ENCODE data around the gene MTURN. TPM values are rescaled to one million over a fixed set of nuclear protein-coding genes. Genes with fewer than 3 reads are reported as not detected.
A peak's percentile ranks its signal among the peaks of the same experiment; 100 is the strongest.

Gene MTURN
- total and polyA plus RNA-seq, 4 donors: 13.5 to 79.6 (median 23.0) TPM

DNA sequence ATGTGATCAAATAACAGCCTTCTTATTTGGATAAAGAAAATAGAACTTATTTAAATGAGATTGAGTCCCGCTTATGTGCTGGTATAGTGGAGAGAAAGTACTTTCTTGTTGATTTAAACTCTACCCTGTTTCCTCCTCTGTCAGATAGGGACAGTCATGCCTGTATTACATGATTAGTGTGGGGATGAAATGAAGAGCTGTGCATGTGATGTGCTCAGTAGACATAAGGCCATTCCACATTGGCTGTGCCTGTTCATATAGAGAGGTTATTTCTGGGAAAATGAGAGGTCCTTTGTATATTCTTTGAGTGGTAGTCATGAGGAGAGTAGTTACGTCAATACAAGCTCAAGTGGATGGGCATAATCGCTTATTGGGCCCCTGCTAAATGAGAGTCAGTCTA, 5.7 kb downstream of the MTURN start:
- DNase-seq: no peak
- no peak overlapping the region for H3K27ac ChIP-seq (ENCODE audit: low read depth in 1 of 2, low read length in 1 of 2)
- H3K36me3 ChIP-seq (ENCODE audit: control insufficient read depth in 4 of 4, insufficient read depth in 4 of 4, low read length in 4 of 4): peaks cover 0 to 3% (median 0%) of the 10 kb centered on the region in 4 donors
- H3K9me3 ChIP-seq (ENCODE audit: control insufficient read depth in 4 of 4, insufficient read depth in 3 of 4, low read length in 3 of 4): no peaks in the 10 kb centered on the region
- 74 to 87% methylated on average over 3 of the region's 3 CpGs for WGBS, 2 donors
- TF ChIP-seq, protein P1, sequence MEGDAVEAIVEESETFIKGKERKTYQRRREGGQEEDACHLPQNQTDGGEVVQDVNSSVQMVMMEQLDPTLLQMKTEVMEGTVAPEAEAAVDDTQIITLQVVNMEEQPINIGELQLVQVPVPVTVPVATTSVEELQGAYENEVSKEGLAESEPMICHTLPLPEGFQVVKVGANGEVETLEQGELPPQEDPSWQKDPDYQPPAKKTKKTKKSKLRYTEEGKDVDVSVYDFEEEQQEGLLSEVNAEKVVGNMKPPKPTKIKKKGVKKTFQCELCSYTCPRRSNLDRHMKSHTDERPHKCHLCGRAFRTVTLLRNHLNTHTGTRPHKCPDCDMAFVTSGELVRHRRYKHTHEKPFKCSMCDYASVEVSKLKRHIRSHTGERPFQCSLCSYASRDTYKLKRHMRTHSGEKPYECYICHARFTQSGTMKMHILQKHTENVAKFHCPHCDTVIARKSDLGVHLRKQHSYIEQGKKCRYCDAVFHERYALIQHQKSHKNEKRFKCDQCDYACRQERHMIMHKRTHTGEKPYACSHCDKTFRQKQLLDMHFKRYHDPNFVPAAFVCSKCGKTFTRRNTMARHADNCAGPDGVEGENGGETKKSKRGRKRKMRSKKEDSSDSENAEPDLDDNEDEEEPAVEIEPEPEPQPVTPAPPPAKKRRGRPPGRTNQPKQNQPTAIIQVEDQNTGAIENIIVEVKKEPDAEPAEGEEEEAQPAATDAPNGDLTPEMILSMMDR (IDR thresholded peaks at IDR 0.05; ENCODE audit: control extremely low read depth, extremely low read depth): no peak
- no peak overlapping the region for H3K4me3 ChIP-seq
- no peaks in the 10 kb centered on the region for H3K27me3 ChIP-seq (ENCODE audit: control insufficient read depth in 3 of 3, insufficient read depth in 3 of 3, low read length in 2 of 3)
- peaks cover 0 to 38% (median 22%) of the 10 kb centered on the region in 5 donors for H3K4me1 ChIP-seq (ENCODE audit: control insufficient read depth in 5 of 5, insufficient read depth in 5 of 5, low read length in 5 of 5)
- H3K9ac ChIP-seq (ENCODE audit: insufficient read depth in 1 of 2, low read length in 2 of 2): no peak overlapping the region
- no peak for ATAC-seq (ENCODE audit: insufficient read depth, low FRiP score)

DNA sequence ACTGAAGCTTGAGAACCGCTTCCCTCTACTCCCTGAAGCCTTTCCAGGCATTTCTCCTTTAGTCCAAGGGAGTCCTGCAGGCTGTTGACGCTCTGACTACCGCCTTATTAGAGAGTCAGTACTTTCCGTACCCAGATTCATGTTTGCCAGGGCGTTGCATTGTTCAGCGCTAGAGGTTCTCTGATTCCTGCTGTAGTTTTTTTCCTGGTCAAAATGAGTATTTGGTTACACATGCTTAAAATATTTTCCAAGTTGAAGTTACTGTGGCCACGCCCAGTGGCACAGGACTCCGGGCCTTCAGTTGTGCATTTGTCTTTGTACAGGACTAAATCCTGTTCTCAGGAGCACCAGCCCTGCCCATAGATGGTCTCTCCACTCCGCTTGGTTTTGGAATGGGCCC, 7.9 kb downstream of the MTURN start:
- H3K36me3 ChIP-seq (ENCODE audit: control insufficient read depth in 4 of 4, insufficient read depth in 4 of 4, low read length in 4 of 4): peaks cover 0 to 3% (median under 1%) of the 10 kb centered on the region in 4 donors
- no peak overlapping the region for H3K4me3 ChIP-seq
- peaks cover 5 to 47% (median 24%) of the 10 kb centered on the region in 5 donors for H3K4me1 ChIP-seq (ENCODE audit: control insufficient read depth in 5 of 5, insufficient read depth in 5 of 5, low read length in 5 of 5)
- WGBS, 2 donors: 60 to 80% methylated on average over 9 of the region's 9 CpGs
- no peaks in the 10 kb centered on the region for H3K27me3 ChIP-seq (ENCODE audit: control insufficient read depth in 3 of 3, insufficient read depth in 3 of 3, low read length in 2 of 3)
- DNase-seq (peak; percentile 57 to 71 (median 63)), ATAC-seq (ENCODE audit: insufficient read depth, low FRiP score) (peak; percentile 81)
- H3K27ac ChIP-seq (ENCODE audit: low read depth in 1 of 2, low read length in 1 of 2): peak overlapping the region in 1 of 2 donors; percentile 83
- H3K9ac ChIP-seq (ENCODE audit: insufficient read depth in 1 of 2, low read length in 2 of 2): no peak overlapping the region
- H3K9me3 ChIP-seq (ENCODE audit: control insufficient read depth in 4 of 4, insufficient read depth in 3 of 4, low read length in 3 of 4): no peaks in the 10 kb centered on the region
- TF ChIP-seq, protein P1 (IDR thresholded peaks at IDR 0.05; ENCODE audit: control extremely low read depth, extremely low read depth): no peak

DNA sequence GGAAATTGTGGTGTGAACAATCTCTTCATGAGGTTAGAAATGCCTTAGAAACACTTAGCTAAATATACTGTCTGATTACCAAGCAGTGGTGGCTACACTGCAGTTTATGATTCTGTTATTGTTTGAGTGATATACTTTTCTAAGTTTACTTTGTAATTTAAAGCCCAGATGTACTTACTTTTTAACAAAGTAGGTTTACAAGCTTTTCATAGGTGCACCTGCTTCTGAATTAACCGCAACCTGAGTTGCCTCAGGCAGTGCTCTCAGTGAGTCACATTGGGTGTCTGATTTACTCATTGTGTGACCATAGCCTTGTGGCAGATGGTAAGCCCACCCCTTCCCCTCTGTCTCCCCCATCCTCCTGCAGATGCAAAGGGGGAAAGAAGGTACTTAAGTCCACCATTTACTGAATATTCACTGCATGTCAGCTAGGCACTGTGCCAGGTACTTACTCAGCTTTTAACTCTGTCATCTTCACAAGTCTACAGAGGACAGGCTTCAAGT, 9.0 kb downstream of the MTURN start:
- peaks cover 5 to 47% (median 25%) of the 10 kb centered on the region in 5 donors for H3K4me1 ChIP-seq (ENCODE audit: control insufficient read depth in 5 of 5, insufficient read depth in 5 of 5, low read length in 5 of 5)
- H3K9me3 ChIP-seq (ENCODE audit: control insufficient read depth in 4 of 4, insufficient read depth in 3 of 4, low read length in 3 of 4): no peaks in the 10 kb centered on the region
- DNase-seq: peak in 1 of 3 donors; percentile 52
- no peak overlapping the region for H3K4me3 ChIP-seq
- peaks cover 0 to 3% (median 1%) of the 10 kb centered on the region in 4 donors for H3K36me3 ChIP-seq (ENCODE audit: control insufficient read depth in 4 of 4, insufficient read depth in 4 of 4, low read length in 4 of 4)
- TF ChIP-seq, protein P1 (IDR thresholded peaks at IDR 0.05; ENCODE audit: control extremely low read depth, extremely low read depth): no peak
- WGBS, 2 donors: 61 to 75% methylated on average over 1 of the region's 1 CpG
- H3K27ac ChIP-seq (ENCODE audit: low read depth in 1 of 2, low read length in 1 of 2): peak overlapping the region in 1 of 2 donors; percentile 71
- no peak for ATAC-seq (ENCODE audit: insufficient read depth, low FRiP score)
- no peaks in the 10 kb centered on the region for H3K27me3 ChIP-seq (ENCODE audit: control insufficient read depth in 3 of 3, insufficient read depth in 3 of 3, low read length in 2 of 3)
- no peak overlapping the region for H3K9ac ChIP-seq (ENCODE audit: insufficient read depth in 1 of 2, low read length in 2 of 2)

Measured in lung (tissue), 12 donors.